Ishikawa (cell line): ENCODE data around the gene USP6NL.

ENCODE experiments used
- CEBPB ChIP-seq: IDR thresholded peaks from 2 replicates; pipeline ENCODE4 v1.6.1; 2012
- CREB1 ChIP-seq: IDR thresholded peaks from 2 replicates; pipeline ENCODE4 v1.6.1; 2012; ENCODE audit warnings: low read depth
- EGR1 ChIP-seq: IDR thresholded peaks from 2 replicates; pipeline ENCODE4 v1.6.1; 2012
- EP300 ChIP-seq: IDR thresholded peaks from 2 replicates; pipeline ENCODE4 v1.6.1; 2012; ENCODE audit warnings: borderline replicate concordance
- FOXM1 ChIP-seq: IDR thresholded peaks from 2 replicates; pipeline ENCODE4 v1.6.1; 2012; ENCODE audit warnings: low read depth, borderline replicate concordance
- NFIC ChIP-seq: IDR thresholded peaks from 2 replicates; pipeline ENCODE4 v1.6.1; 2012
- RAD21 ChIP-seq: IDR thresholded peaks from 2 replicates; pipeline ENCODE4 v1.6.1; 2012; ENCODE audit warnings: low read depth
- REST ChIP-seq: IDR thresholded peaks from 2 replicates; pipeline ENCODE4 v1.6.1; 2012; ENCODE audit warnings: low read depth, mild to moderate bottlenecking
- TAF1 ChIP-seq: IDR thresholded peaks from 2 replicates; pipeline ENCODE4 v1.6.1; 2012; ENCODE audit warnings: low read depth, mild to moderate bottlenecking
- TCF12 ChIP-seq: IDR thresholded peaks from 2 replicates; pipeline ENCODE4 v1.6.1; 2012; ENCODE audit warnings: low read depth
- TEAD4 ChIP-seq: IDR thresholded peaks from 2 replicates; pipeline ENCODE4 v1.6.1; 2012
- YY1 ChIP-seq: IDR thresholded peaks from 2 replicates; pipeline ENCODE4 v1.6.1; 2012; ENCODE audit warnings: low read depth
- ZBTB7A ChIP-seq: IDR thresholded peaks from 2 replicates; pipeline ENCODE4 v1.6.1; 2012; ENCODE audit warnings: low read depth
- TF ChIP-seq, protein P1 (sequence below): IDR thresholded peaks from 2 replicates; pipeline ENCODE4 v1.6.1; 2012

GRCh38 chr10:11512596-11512995, 98.9 kb downstream of the USP6NL start:
- no peak for TF ChIP-seq REST
- TF ChIP-seq FOXM1: no peak
- no peak for TF ChIP-seq ZBTB7A
- TF ChIP-seq, protein P1, sequence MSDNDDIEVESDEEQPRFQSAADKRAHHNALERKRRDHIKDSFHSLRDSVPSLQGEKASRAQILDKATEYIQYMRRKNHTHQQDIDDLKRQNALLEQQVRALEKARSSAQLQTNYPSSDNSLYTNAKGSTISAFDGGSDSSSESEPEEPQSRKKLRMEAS: no peak
- no peak for TF ChIP-seq TAF1
- TF ChIP-seq EP300: no peak
- no peak for TF ChIP-seq EGR1
- TF ChIP-seq CREB1: no peak
- no peak for TF ChIP-seq CEBPB
- no peak for TF ChIP-seq RAD21
- no peak for TF ChIP-seq NFIC
- no peak for TF ChIP-seq TEAD4
- TF ChIP-seq YY1: no peak
- no peak for TF ChIP-seq TCF12
